Upper lobe of left lung (tissue), 6 donors: ENCODE data around the gene DACH1. TPM values are rescaled to one million over a fixed set of nuclear protein-coding genes. Genes with fewer than 3 reads are reported as not detected.

Source experiments
- ATAC-seq, 2 donors: fragments of 200-7000 bp; cut with Tn5 transposase; one replicate each; pipeline ENCODE4 v1.9.1; 2022; ENCODE audit warnings: mild to moderate bottlenecking in 2 of 2, moderate library complexity in 2 of 2; ENCODE audit not compliant: low FRiP score in 2 of 2
- DNase-seq, 2 donors: peaks; one replicate each; pipeline ENCODE4 v3.0.0-alpha.2; 2019 to 2020
- H3K27ac ChIP-seq, 4 donors: fragments of 200-600 bp; sonication (generic); one replicate each; pipeline ENCODE4 v1.5.1; 2016 to 2019
- H3K27me3 ChIP-seq, 4 donors: fragments of 200-600 bp; sonication (generic); one replicate each; pipeline ENCODE4 v1.5.1; 2017 to 2019
- H3K36me3 ChIP-seq, 4 donors: fragments of 200-600 bp; sonication (generic); one replicate each; pipeline ENCODE4 v1.5.1; 2016 to 2019
- H3K4me1 ChIP-seq, 4 donors: fragments of 200-600 bp; sonication (generic); one replicate each; pipeline ENCODE4 v1.5.1; 2018 to 2019
- H3K4me3 ChIP-seq, 4 donors: fragments of 200-600 bp; sonication (generic); one replicate each; pipeline ENCODE4 v1.5.1; 2017 to 2019; ENCODE audit warnings: mild to moderate bottlenecking in 2 of 4, moderate library complexity in 1 of 4
- H3K9me3 ChIP-seq, 4 donors: fragments of 200-600 bp; sonication (generic); one replicate each; pipeline ENCODE4 v1.5.1; 2018 to 2019
- CTCF ChIP-seq, 6 experiments: fragments of 450-650 bp in 4 of 6; fragments of 200-600 bp in 2 of 6; sonication (generic) in 2 of 6; IDR thresholded peaks; one replicate each; pipeline ENCODE4 v1.5.1; 2016 to 2019; ENCODE audit warnings: antibody characterized with exemption in 6 of 6
- EP300 ChIP-seq, 4 donors: sonication (generic); formaldehyde crosslinking; IDR thresholded peaks; one replicate each; pipeline ENCODE4 v1.5.1; 2017; ENCODE audit warnings: antibody characterized with exemption in 4 of 4, control low read depth in 2 of 4
- POLR2A ChIP-seq, 4 donors: fragments of 450-650 bp; IDR thresholded peaks; one replicate each; pipeline ENCODE4 v1.5.1; 2016 to 2017; ENCODE audit warnings: antibody characterized with exemption in 4 of 4, mild to moderate bottlenecking in 2 of 4
- POLR2AphosphoS5 ChIP-seq, 2 donors: sonication (generic); formaldehyde crosslinking; IDR thresholded peaks; one replicate each; pipeline ENCODE4 v1.5.1; 2017; ENCODE audit warnings: antibody characterized with exemption in 2 of 2
- WGBS, 2 donors: methylation state at CpG; one replicate each; pipeline ENCODE4 v1.1.5; 2017 to 2018; 5-methylcytosine and 5-hydroxymethylcytosine counted together
- total RNA-seq, 6 donors: library from RNA; depleted of rRNA in 4 of 6; stranded (reverse); fragments of >200 nt in 4 of 6; gene quantifications; one replicate each; pipeline versions ENCODE4 v1.1.0 to v1.2.1, GENCODE V29; 2016 to 2021
- donor health status: DM: no; HTN: no; CAD: no; lungs with moderate emphysema.
- donor health status: DM: no; HTN: yes; CAD: no; lungs with severe emphysema.

The DACH1 gene
- total RNA-seq, 6 donors from 2014 or later, result 4.7 to 10.5 (median 6.7) TPM

GRCh38 chr13:71605744-71606143 is 261.3 kb downstream of the DACH1 start:
- H3K36me3 ChIP-seq, result no peaks in the 10 kb centered on the region
- WGBS, 2 donors, result 89 to 93% methylated on average over 2 of the region's 2 CpGs
- no peak for DNase-seq
- no peaks in the 10 kb centered on the region for H3K27me3 ChIP-seq
- TF ChIP-seq POLR2A (IDR thresholded peaks at IDR 0.05), result no peak
- no peak for TF ChIP-seq CTCF (IDR thresholded peaks at IDR 0.05)
- TF ChIP-seq EP300 (IDR thresholded peaks at IDR 0.05), result no peak
- TF ChIP-seq POLR2AphosphoS5 (IDR thresholded peaks at IDR 0.05), result no peak
- H3K27ac ChIP-seq, result no peak overlapping the region
- no peaks in the 10 kb centered on the region for H3K9me3 ChIP-seq
- H3K4me3 ChIP-seq, result no peak overlapping the region
- no peak for ATAC-seq
- no peaks in the 10 kb centered on the region for H3K4me1 ChIP-seq

GRCh38 chr13:71603255-71603654 is 263.7 kb downstream of the DACH1 start:
- Histone ChIP-seq H3K27me3 (no peaks in the 10 kb centered on the region), H3K36me3 (no peaks in the 10 kb centered on the region), H3K27ac (no peak overlapping the region), H3K9me3 (no peaks in the 10 kb centered on the region), H3K4me3 (no peak overlapping the region), H3K4me1 (no peaks in the 10 kb centered on the region)
- TF ChIP-seq EP300 (IDR thresholded peaks at IDR 0.05) (no peak), POLR2AphosphoS5 (IDR thresholded peaks at IDR 0.05) (no peak), CTCF (IDR thresholded peaks at IDR 0.05) (no peak), POLR2A (IDR thresholded peaks at IDR 0.05) (no peak)
- 91 to 95% methylated on average over 2 of the region's 2 CpGs for WGBS, 2 donors
- DNase-seq (no peak), ATAC-seq (no peak)

GRCh38 chr13:71602344-71602743 is 264.7 kb downstream of the DACH1 start:
- 78 to 89% methylated on average over 3 of the region's 3 CpGs for WGBS, 2 donors
- no peak for TF ChIP-seq POLR2A (IDR thresholded peaks at IDR 0.05)
- no peak for ATAC-seq

GRCh38 chr13:71597150-71597549 is 269.9 kb downstream of the DACH1 start:
- 75 to 82% methylated on average over 1 of the region's 1 CpG for WGBS, 2 donors
- DNase-seq (no peak), ATAC-seq (no peak)
- no peaks in the 10 kb centered on the region for H3K9me3 ChIP-seq
- H3K4me1 ChIP-seq, result no peaks in the 10 kb centered on the region
- H3K36me3 ChIP-seq, result no peaks in the 10 kb centered on the region
- no peak overlapping the region for H3K4me3 ChIP-seq
- no peaks in the 10 kb centered on the region for H3K27me3 ChIP-seq
- TF ChIP-seq POLR2A (IDR thresholded peaks at IDR 0.05) (no peak), CTCF (IDR thresholded peaks at IDR 0.05) (no peak), EP300 (IDR thresholded peaks at IDR 0.05) (no peak), POLR2AphosphoS5 (IDR thresholded peaks at IDR 0.05) (no peak)
- H3K27ac ChIP-seq, result no peak overlapping the region

More at GRCh38 chr13:71602344-71602743, 264.7 kb downstream of the DACH1 start:
- H3K36me3 ChIP-seq, result no peaks in the 10 kb centered on the region
- H3K4me3 ChIP-seq, result no peak overlapping the region
- DNase-seq, result no peak
- H3K4me1 ChIP-seq, result no peaks in the 10 kb centered on the region
- no peak overlapping the region for H3K27ac ChIP-seq
- no peaks in the 10 kb centered on the region for H3K27me3 ChIP-seq
- no peaks in the 10 kb centered on the region for H3K9me3 ChIP-seq

- TF ChIP-seq POLR2AphosphoS5 (IDR thresholded peaks at IDR 0.05), result no peak
- no peak for TF ChIP-seq EP300 (IDR thresholded peaks at IDR 0.05)
- TF ChIP-seq CTCF (IDR thresholded peaks at IDR 0.05), result no peak
- no peak for TF ChIP-seq POLR2A (IDR thresholded peaks at IDR 0.05)
- 95 to 98% methylated on average over 3 of the region's 3 CpGs for WGBS, 2 donors
Observed at GRCh38 chr13:71596116-71596515, 270.9 kb downstream of the DACH1 start.

More at GRCh38 chr13:71596116-71596515, 270.9 kb downstream of the DACH1 start:
- Histone ChIP-seq H3K4me1 (no peaks in the 10 kb centered on the region), H3K27me3 (no peaks in the 10 kb centered on the region), H3K4me3 (no peak overlapping the region), H3K36me3 (no peaks in the 10 kb centered on the region), H3K27ac (no peak overlapping the region), H3K9me3 (no peaks in the 10 kb centered on the region)
- DNase-seq, result no peak
- ATAC-seq, result no peak
